ENCODE measurements around the gene NFASC.

The NFASC gene

GRCh38 chr1:205056956-205057568 lies 186.4 kb downstream of the NFASC start:
- no peak for DNase-seq (ENCODE audit: low spot score)
- no peak for TF ChIP-seq CTCF (IDR thresholded peaks at IDR 0.05; ENCODE audit: extremely low read depth, insufficient read depth, missing control alignments)
- in situ Hi-C loops (cut with MboI; ENCODE audit: low pct_unique_long_range_greater_than_20kb, low sequenced_read_pairs, unreplicated experiment) = no loop called here

- in situ Hi-C loops (cut with MboI; ENCODE audit: low pct_unique_long_range_greater_than_20kb, low sequenced_read_pairs, unreplicated experiment) = no loop called here
- no peak for DNase-seq (ENCODE audit: low spot score)
- no peak for TF ChIP-seq CTCF (IDR thresholded peaks at IDR 0.05; ENCODE audit: extremely low read depth, insufficient read depth, missing control alignments)
Observed at GRCh38 chr1:205057808-205058575, 187.3 kb downstream of the NFASC start.

DNA sequence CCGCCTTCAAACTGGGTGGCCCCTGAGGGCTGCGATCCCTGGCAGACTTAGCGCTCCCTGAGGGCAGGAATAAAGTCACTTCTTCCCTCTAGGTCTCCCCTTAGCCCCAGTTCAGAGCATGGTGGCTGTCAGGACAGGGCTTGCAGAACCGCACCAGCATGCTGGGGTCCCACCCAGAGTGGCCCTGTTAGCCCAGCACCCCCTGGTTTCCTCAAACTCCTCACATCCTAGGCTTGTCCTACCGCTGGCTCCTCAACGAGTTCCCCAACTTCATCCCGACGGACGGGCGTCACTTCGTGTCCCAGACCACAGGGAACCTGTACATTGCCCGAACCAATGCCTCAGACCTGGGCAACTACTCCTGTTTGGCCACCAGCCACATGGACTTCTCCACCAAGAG lies 188.2 kb downstream of the NFASC start:
- in situ Hi-C loops (cut with MboI; ENCODE audit: low pct_unique_long_range_greater_than_20kb, low sequenced_read_pairs, unreplicated experiment) = no loop called here
- DNase-seq (ENCODE audit: low spot score) = no peak
- TF ChIP-seq CTCF (IDR thresholded peaks at IDR 0.05; ENCODE audit: extremely low read depth, insufficient read depth, missing control alignments) = no peak

DNA sequence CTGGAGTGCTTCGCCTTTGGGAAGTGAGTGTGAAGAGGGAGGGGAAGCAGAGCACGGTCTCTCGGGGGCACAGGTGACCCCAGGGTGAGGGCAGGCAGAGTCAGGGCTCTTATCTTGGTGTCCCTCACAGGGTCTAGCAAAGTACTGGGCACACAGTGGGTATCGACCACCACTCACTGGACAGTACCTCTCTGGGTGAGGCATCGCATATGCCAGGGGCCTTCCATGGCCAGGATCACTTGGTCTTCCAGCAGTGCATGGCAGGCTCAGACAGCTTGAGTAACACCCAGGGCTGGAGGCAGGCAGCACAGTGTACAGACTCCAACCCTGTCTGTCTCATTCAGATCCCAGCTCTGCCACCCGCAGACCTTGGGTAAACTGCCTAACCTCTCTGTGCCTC lies 189.0 kb downstream of the NFASC start:
- no peak for TF ChIP-seq CTCF (IDR thresholded peaks at IDR 0.05; ENCODE audit: extremely low read depth, insufficient read depth, missing control alignments)
- in situ Hi-C loops (cut with MboI; ENCODE audit: low pct_unique_long_range_greater_than_20kb, low sequenced_read_pairs, unreplicated experiment) = loop anchor here (10.0 kb wide), 1 partner anchor 65 kb away; no protein-coding TSS in a partner anchor
- DNase-seq (ENCODE audit: low spot score) = no peak

GRCh38 chr1:205060746-205061145 lies 190.1 kb downstream of the NFASC start:
- no peak for TF ChIP-seq CTCF (IDR thresholded peaks at IDR 0.05; ENCODE audit: extremely low read depth, insufficient read depth, missing control alignments)
- DNase-seq (ENCODE audit: low spot score) = no peak
- in situ Hi-C loops (cut with MboI; ENCODE audit: low pct_unique_long_range_greater_than_20kb, low sequenced_read_pairs, unreplicated experiment) = loop anchor here (10.0 kb wide), 1 partner anchor 66 kb away; no protein-coding TSS in a partner anchor

GRCh38 chr1:205061227-205061626 lies 190.6 kb downstream of the NFASC start:
- in situ Hi-C loops (cut with MboI; ENCODE audit: low pct_unique_long_range_greater_than_20kb, low sequenced_read_pairs, unreplicated experiment) = loop anchor here (10.0 kb wide), 1 partner anchor 66 kb away; no protein-coding TSS in a partner anchor
- no peak for TF ChIP-seq CTCF (IDR thresholded peaks at IDR 0.05; ENCODE audit: extremely low read depth, insufficient read depth, missing control alignments)
- DNase-seq (ENCODE audit: low spot score) = no peak

Data from GM13977 (cell line).